IMR-90 (cell line): Measurements from ENCODE around the gene ACTA1. TPM values are rescaled to one million over a fixed set of nuclear protein-coding genes. Genes with fewer than 3 reads are reported as not detected.

Experiments used
- ATAC-seq: fragments of 200-7000 bp; cut with Tn5 transposase; 2 replicates; pipeline ENCODE4 v1.9.1; 2020; ENCODE audit warnings: low read depth, mild to moderate bottlenecking, moderate library complexity
- BruUV-seq: library from RNA; stranded (reverse); fragments of 400-500 nt; replicated peaks from 2 replicates; lab custom pipeline; 2021; lab: Mats Ljungman, UMichigan
- CTCF ChIA-PET: fragments of 300-600 bp; formaldehyde crosslinking; extraction: SDS; loops from one replicate; lab custom pipeline; 2021; ENCODE audit warnings: antibody characterized with exemption; lab: Yijun Ruan, JAX
- POLR2A ChIA-PET: fragments of 300-600 bp; sonication (Branson Sonifier 250); formaldehyde crosslinking; loops from one replicate; lab custom pipeline; 2022; ENCODE audit warnings: antibody characterized with exemption; ENCODE audit not compliant: unreplicated experiment; lab: Charles Lee
- DNase-seq: peaks from one replicate; pipeline ENCODE4 v3.0.0; 2013
- H2AFZ ChIP-seq: replicated peaks from 2 replicates; pipeline ENCODE3; 2013; ENCODE audit warnings: low read length, mild to moderate bottlenecking; ENCODE audit not compliant: poor library complexity
- H2AK5ac ChIP-seq: 2 replicates; pipeline ENCODE4 v1.6.1; 2013; ENCODE audit warnings: low read depth, low read length, inconsistent platforms
- H2AK9ac ChIP-seq: replicated peaks from 2 replicates; pipeline ENCODE3; 2013; ENCODE audit warnings: mild to moderate bottlenecking, low read depth, low read length, moderate library complexity; ENCODE audit not compliant: poor library complexity
- H2BK120ac ChIP-seq: 2 replicates; pipeline ENCODE4 v1.6.1; 2013; ENCODE audit warnings: low read depth, low read length, inconsistent platforms
- H2BK15ac ChIP-seq: 3 replicates; pipeline ENCODE4 v1.6.1; 2013; ENCODE audit warnings: low read depth, low read length, inconsistent platforms
- H2BK20ac ChIP-seq: 2 replicates; pipeline ENCODE4 v1.6.1; 2013; ENCODE audit warnings: low read depth, mild to moderate bottlenecking, inconsistent platforms, low read length, moderate library complexity
- H2BK5ac ChIP-seq: 2 replicates; pipeline ENCODE4 v1.6.1; 2013; ENCODE audit warnings: mild to moderate bottlenecking, low read depth, low read length, inconsistent platforms; ENCODE audit not compliant: poor library complexity, severe bottlenecking
- H3K14ac ChIP-seq: replicated peaks from 2 replicates; pipeline ENCODE4 v1.6.1; 2013; ENCODE audit warnings: low read depth, low read length, inconsistent platforms
- H3K18ac ChIP-seq: 2 replicates; pipeline ENCODE4 v1.6.1; 2013; ENCODE audit warnings: low read depth, low read length, control low read depth
- H3K23ac ChIP-seq: 2 replicates; pipeline ENCODE4 v1.6.1; 2013; ENCODE audit warnings: low read depth, low read length, inconsistent platforms
- H3K27ac ChIP-seq: 2 replicates; pipeline ENCODE4 v1.5.1; 2013; ENCODE audit warnings: mild to moderate bottlenecking, control low read depth, low read length; ENCODE audit not compliant: insufficient read depth
- H3K27me3 ChIP-seq: 2 replicates; pipeline ENCODE4 v1.6.1; 2013; ENCODE audit warnings: low read length; ENCODE audit not compliant: control insufficient read depth, insufficient read depth
- H3K36me3 ChIP-seq: 2 replicates; pipeline ENCODE4 v1.6.1; 2013; ENCODE audit warnings: low read length, mixed read lengths; ENCODE audit not compliant: control insufficient read depth, insufficient read depth
- H3K4ac ChIP-seq: 2 replicates; pipeline ENCODE4 v1.6.1; 2013; ENCODE audit warnings: low read depth, low read length, inconsistent platforms
- H3K4me1 ChIP-seq: 2 replicates; pipeline ENCODE4 v1.6.1; 2013; ENCODE audit warnings: low read length, mixed read lengths; ENCODE audit not compliant: control insufficient read depth, insufficient read depth
- H3K4me2 ChIP-seq: 2 replicates; pipeline ENCODE4 v1.6.1; 2013; ENCODE audit warnings: low read depth, mild to moderate bottlenecking, control low read depth, low read length, moderate library complexity
- H3K4me3 ChIP-seq: 2 replicates; pipeline ENCODE4 v1.5.1; 2013; ENCODE audit warnings: low read depth, mild to moderate bottlenecking, control low read depth, low read length, moderate library complexity; ENCODE audit not compliant: insufficient read depth
- H3K56ac ChIP-seq: 2 replicates; pipeline ENCODE4 v1.6.1; 2013; ENCODE audit warnings: low read length, inconsistent platforms; ENCODE audit not compliant: insufficient read depth; ENCODE audit errors: extremely low read depth
- H3K79me1 ChIP-seq, 2 experiments: 2 replicates each; pipeline ENCODE4 v1.6.1; 2013; ENCODE audit warnings: low read length in 2 of 2, inconsistent platforms in 1 of 2, low read depth in 1 of 2
- H3K9ac ChIP-seq: 2 replicates; pipeline ENCODE4 v1.6.1; 2013; ENCODE audit warnings: low read depth, low read length, control low read depth
- H3K9me1 ChIP-seq: 2 replicates; pipeline ENCODE4 v1.6.1; 2013; ENCODE audit warnings: low read length, inconsistent platforms; ENCODE audit not compliant: insufficient read depth
- H3K9me3 ChIP-seq: 2 replicates; pipeline ENCODE4 v1.6.1; 2013; ENCODE audit warnings: low read length; ENCODE audit not compliant: control insufficient read depth, insufficient read depth
- H4K20me1 ChIP-seq: 2 replicates; pipeline ENCODE4 v1.6.1; 2013; ENCODE audit warnings: low read length, inconsistent platforms; ENCODE audit not compliant: insufficient read depth
- H4K5ac ChIP-seq: 2 replicates; pipeline ENCODE4 v1.6.1; 2013; ENCODE audit warnings: mild to moderate bottlenecking, low read depth, low read length, control low read depth
- H4K8ac ChIP-seq, 2 experiments: 2 replicates each; pipeline ENCODE4 v1.6.1; 2013; ENCODE audit warnings: low read depth in 2 of 2, low read length in 2 of 2, control low read depth in 1 of 2, inconsistent platforms in 1 of 2
- H4K91ac ChIP-seq: 2 replicates; pipeline ENCODE4 v1.6.1; 2013; ENCODE audit warnings: low read depth, low read length, inconsistent platforms; ENCODE audit not compliant: insufficient read depth
- CEBPB ChIP-seq: IDR thresholded peaks from 2 replicates; pipeline ENCODE4 v1.6.1; 2012; ENCODE audit warnings: low read depth, low read length, improper control_type of control experiment
- MAFK ChIP-seq: IDR thresholded peaks from 2 replicates; pipeline ENCODE4 v1.6.1; 2012; ENCODE audit warnings: low read depth, low read length, improper control_type of control experiment
- MAZ ChIP-seq: IDR thresholded peaks from 2 replicates; pipeline ENCODE4 v1.6.1; 2012; ENCODE audit warnings: low read depth, mild to moderate bottlenecking, low read length, improper control_type of control experiment, moderate library complexity, borderline replicate concordance
- MXI1 ChIP-seq: IDR thresholded peaks from 2 replicates; pipeline ENCODE4 v1.6.1; 2012; ENCODE audit warnings: low read depth, mild to moderate bottlenecking, low read length, moderate library complexity, borderline replicate concordance
- POLR2A ChIP-seq: IDR thresholded peaks from 2 replicates; pipeline ENCODE4 v1.6.1; 2012; ENCODE audit warnings: mild to moderate bottlenecking, low read depth, low read length
- RAD21 ChIP-seq: IDR thresholded peaks from 2 replicates; pipeline ENCODE4 v1.6.1; 2012; ENCODE audit warnings: low read length, improper control_type of control experiment
- SMC3 ChIP-seq: fragments of 150-350 bp; IDR thresholded peaks from 2 replicates; pipeline ENCODE4 v1.6.1; 2016; ENCODE audit warnings: low read depth, mild to moderate bottlenecking, antibody characterized with exemption, low read length, moderate library complexity
- WGBS, 2 experiments: methylation state at CpG; one replicate each; pipeline versions ENCODE4 v1.1.5 to v1.1.7; 2013; ENCODE audit warnings: missing lambda C conversion rate in 2 of 2; ENCODE audit not compliant: insufficient read length in 1 of 2; ENCODE audit errors: extremely low coverage in 2 of 2; 5-methylcytosine and 5-hydroxymethylcytosine counted together
- dilution Hi-C: fragments of 300-500 bp; cut with HindIII; formaldehyde crosslinking; loops from one replicate; pipeline ENCODE4 v1.14.3; 2018; ENCODE audit warnings: low sequenced_read_pairs; ENCODE audit not compliant: unreplicated experiment
- in situ Hi-C: fragments of 300-500 bp; cut with MboI; formaldehyde crosslinking; loops from 3 replicates; pipeline ENCODE4 v1.14.3; 2019; ENCODE audit warnings: low sequenced_read_pairs, inconsistent platforms, mixed read lengths
- intact Hi-C: fragments of 100-400 bp; cut with micrococcal nuclease; formaldehyde crosslinking; loops from 2 replicates; pipeline ENCODE4 v1.10.0; 2022
- polyA plus RNA-seq, 3 experiments: library from polyadenylated mRNA; depleted of rRNA; stranded (reverse); fragments of >200 nt; gene quantifications; 2 replicates each; pipeline ENCODE4 v1.2.3, GENCODE V29; 2012; ENCODE audit warnings: low replicate concordance in 1 of 3
- total RNA-seq: library from RNA; depleted of rRNA; stranded (reverse); fragments of >200 nt; gene quantifications from 2 replicates; pipeline ENCODE4 v1.2.3, GENCODE V29; 2012

Gene ACTA1
- total and polyA plus RNA-seq, 2 of the 4 experiments (the other 2 are of a cell fraction), result not detected

DNA sequence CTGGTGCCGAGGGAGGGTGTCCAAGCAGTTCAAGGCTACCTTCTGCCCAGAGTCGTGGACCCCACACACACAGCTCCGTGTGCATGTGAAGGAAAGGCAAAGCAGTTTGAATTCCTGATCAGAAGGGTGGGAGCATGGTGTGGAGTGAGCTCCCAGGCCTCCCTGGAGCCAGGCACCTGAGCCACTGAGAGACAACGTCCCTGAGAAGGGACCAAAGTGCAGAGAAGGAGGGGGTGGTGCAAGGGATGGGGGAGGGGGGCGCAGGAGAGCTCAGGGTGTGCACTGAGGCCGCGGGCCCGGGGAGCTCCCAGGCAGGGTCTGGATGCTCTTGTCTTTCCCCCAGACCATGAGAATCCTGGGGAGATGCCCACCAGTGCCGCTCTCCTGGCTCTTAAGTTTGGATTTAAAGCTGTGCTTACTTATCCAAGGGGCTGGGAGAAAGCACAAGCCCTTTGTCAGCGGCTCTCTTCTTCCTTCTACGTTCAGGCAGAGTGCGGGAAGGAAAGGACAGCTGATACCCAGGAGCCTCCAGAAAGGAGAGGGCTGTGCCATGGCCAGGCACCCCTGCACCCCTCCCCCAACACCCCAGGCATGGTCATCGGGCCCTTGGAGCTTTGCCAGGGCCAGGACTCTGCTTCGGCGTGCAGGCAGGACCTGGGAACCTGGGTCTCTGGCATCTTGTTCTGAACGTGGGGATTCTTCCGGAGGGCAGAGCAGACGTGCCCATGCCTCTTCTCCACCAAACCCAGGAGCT lies 24.1 kb downstream of the ACTA1 start:
- H3K27ac ChIP-seq, result no peak overlapping the region
- no peak overlapping the region for H2BK5ac ChIP-seq
- TF ChIP-seq POLR2A (no peak), MAFK (no peak), MAZ (no peak), SMC3 (no peak), CEBPB (no peak), RAD21 (no peak), MXI1 (no peak)
- no peak overlapping the region for H3K4me3 ChIP-seq
- ChIA-PET POLR2A (no interaction called here), CTCF (interaction anchor here (1.9 kb wide), 1 partner anchor 18 kb away, joined by 5 read pairs; no protein-coding TSS in a partner anchor)
- no peak overlapping the region for H3K9ac ChIP-seq
- intact Hi-C loops, result loop anchor here (5.0 kb wide), 1 partner anchor 62 kb away; no protein-coding TSS in a partner anchor
- ATAC-seq (no peak), DNase-seq (no peak)
- H4K91ac ChIP-seq, result no peak overlapping the region
- H2AK9ac ChIP-seq, result no peak overlapping the region
- no peaks in the 10 kb centered on the region for H4K20me1 ChIP-seq
- no peak overlapping the region for H2AK5ac ChIP-seq
- no peak overlapping the region for H3K4ac ChIP-seq
- H2AFZ ChIP-seq, result peak overlapping the region; percentile 56
- no peak overlapping the region for H2BK120ac ChIP-seq
- in situ Hi-C loops, result no loop called here
- BruUV-seq, result no TSS peak
- H3K9me1 ChIP-seq, result peaks cover 4% of the 10 kb centered on the region; the same call in 1 of the 2 replicates
- dilution Hi-C loops, result no loop called here
- WGBS, 2 experiments, result 80% methylated on average over 2 of the region's 18 CpGs; no CpG with 5 or more reads in 1 of the 2 experiments
- H3K18ac ChIP-seq, result no peak overlapping the region
- H3K14ac ChIP-seq, result no peak overlapping the region
- no peaks in the 10 kb centered on the region for H3K36me3 ChIP-seq
- H3K56ac ChIP-seq, result no peak overlapping the region
- H4K5ac ChIP-seq, result no peak overlapping the region
- no peak overlapping the region for H3K23ac ChIP-seq
- H3K9me3 ChIP-seq, result no peaks in the 10 kb centered on the region
- no peak overlapping the region for H2BK20ac ChIP-seq
- H3K27me3 ChIP-seq, result peaks cover 31% of the 10 kb centered on the region
- peaks cover 7% of the 10 kb centered on the region; the same call in 1 of the 2 replicates for H3K4me1 ChIP-seq
- no peaks in the 10 kb centered on the region for H3K79me1 ChIP-seq
- H4K8ac ChIP-seq, result no peak overlapping the region
- no peak overlapping the region for H2BK15ac ChIP-seq
- no peak overlapping the region for H3K4me2 ChIP-seq
